Left lung (tissue), 10 donors: ENCODE data around the gene ATP2B1. TPM values are rescaled to one million over a fixed set of nuclear protein-coding genes. Genes with fewer than 3 reads are reported as not detected.

Source experiments
- ATAC-seq: fragments of 200-7000 bp; cut with Tn5 transposase; one replicate; pipeline ENCODE4 v1.9.1; 2020; ENCODE audit warnings: moderate library complexity
- DNase-seq, 4 donors: peaks; one replicate each; pipeline ENCODE4 v3.0.0-alpha.2; 2013 to 2020
- H3K27ac ChIP-seq, 2 donors: fragments of 200-600 bp; sonication (generic) in 1 of 2; one replicate each; pipeline versions ENCODE4 v1.5.0 to v1.8.0; 2020 to 2021
- H3K27me3 ChIP-seq, 2 donors: fragments of 200-600 bp; sonication (generic) in 1 of 2; one replicate each; pipeline versions ENCODE4 v1.5.0 to v1.8.0; 2020 to 2021
- H3K36me3 ChIP-seq, 2 donors: fragments of 200-600 bp; sonication (generic) in 1 of 2; one replicate each; pipeline versions ENCODE4 v1.5.0 to v1.8.0; 2020 to 2021
- H3K4me1 ChIP-seq, 2 donors: fragments of 200-600 bp; one replicate each; pipeline ENCODE4 v1.8.0; 2021
- H3K4me3 ChIP-seq, 2 donors: fragments of 200-600 bp; sonication (generic) in 1 of 2; one replicate each; pipeline versions ENCODE4 v1.5.0 to v1.8.0; 2020 to 2021; ENCODE audit warnings: mild to moderate bottlenecking in 1 of 2
- H3K9me3 ChIP-seq, 2 donors: fragments of 200-600 bp; sonication (generic) in 1 of 2; one replicate each; pipeline versions ENCODE4 v1.5.0 to v1.8.0; 2020 to 2021
- CTCF ChIP-seq, 2 donors: fragments of 200-600 bp; sonication (generic) in 1 of 2; IDR thresholded peaks; one replicate each; pipeline versions ENCODE4 v1.5.0 to v1.8.0; 2021; ENCODE audit warnings: antibody characterized with exemption in 2 of 2
- intact Hi-C, 2 donors: fragments of 100-400 bp; cut with DNase I; formaldehyde crosslinking; loops; one replicate each; pipeline versions ENCODE4 v1.11.2 to v1.14.2; 2022
- polyA plus RNA-seq, 6 donors: library from polyadenylated mRNA; unstranded; fragments of 120-200 nt; gene quantifications; one replicate each; pipeline ENCODE4 v1.2.1, GENCODE V29; 2013; ENCODE audit not compliant: insufficient read length in 6 of 6
- total RNA-seq, 2 donors: library from RNA; stranded (reverse); fragmentation: NEBNext Ultra II Directional; extraction: Animal tissue kit (Norgen Biotek cat#: 25700); gene quantifications; one replicate each; pipeline ENCODE4 v1.2.1, GENCODE V29; 2021
- donor health status: DM: no; HTN: yes; CAD: no.
- donor health status: DM: no; HTN: no; CAD: no.

Gene ATP2B1
- total and polyA plus RNA-seq, 8 donors = 29.4 to 96.6 (median 88.7) TPM

- TF ChIP-seq CTCF (IDR thresholded peaks at IDR 0.05) = no peak
- no peak overlapping the region for H3K27ac ChIP-seq
- ATAC-seq = no peak
- peaks cover 0 to 13% of the 10 kb centered on the region in 2 donors for H3K4me1 ChIP-seq
- H3K36me3 ChIP-seq = no peaks in the 10 kb centered on the region
- H3K27me3 ChIP-seq = no peaks in the 10 kb centered on the region
- H3K9me3 ChIP-seq = no peaks in the 10 kb centered on the region
- intact Hi-C loops = no loop called here
- no peak for DNase-seq
- H3K4me3 ChIP-seq = no peak overlapping the region
Observed at GRCh38 chr12:89753997-89754396, 45.4 kb upstream of the ATP2B1 start.

GRCh38 chr12:89752341-89752740 is 43.7 kb upstream of the ATP2B1 start:
- Histone ChIP-seq H3K27me3 (no peaks in the 10 kb centered on the region), H3K27ac (no peak overlapping the region), H3K9me3 (no peaks in the 10 kb centered on the region), H3K36me3 (no peaks in the 10 kb centered on the region), H3K4me1 (peaks cover 0 to 9% of the 10 kb centered on the region in 2 donors), H3K4me3 (no peak overlapping the region)
- intact Hi-C loops = no loop called here
- ATAC-seq = no peak
- no peak for TF ChIP-seq CTCF (IDR thresholded peaks at IDR 0.05)
- no peak for DNase-seq

DNA sequence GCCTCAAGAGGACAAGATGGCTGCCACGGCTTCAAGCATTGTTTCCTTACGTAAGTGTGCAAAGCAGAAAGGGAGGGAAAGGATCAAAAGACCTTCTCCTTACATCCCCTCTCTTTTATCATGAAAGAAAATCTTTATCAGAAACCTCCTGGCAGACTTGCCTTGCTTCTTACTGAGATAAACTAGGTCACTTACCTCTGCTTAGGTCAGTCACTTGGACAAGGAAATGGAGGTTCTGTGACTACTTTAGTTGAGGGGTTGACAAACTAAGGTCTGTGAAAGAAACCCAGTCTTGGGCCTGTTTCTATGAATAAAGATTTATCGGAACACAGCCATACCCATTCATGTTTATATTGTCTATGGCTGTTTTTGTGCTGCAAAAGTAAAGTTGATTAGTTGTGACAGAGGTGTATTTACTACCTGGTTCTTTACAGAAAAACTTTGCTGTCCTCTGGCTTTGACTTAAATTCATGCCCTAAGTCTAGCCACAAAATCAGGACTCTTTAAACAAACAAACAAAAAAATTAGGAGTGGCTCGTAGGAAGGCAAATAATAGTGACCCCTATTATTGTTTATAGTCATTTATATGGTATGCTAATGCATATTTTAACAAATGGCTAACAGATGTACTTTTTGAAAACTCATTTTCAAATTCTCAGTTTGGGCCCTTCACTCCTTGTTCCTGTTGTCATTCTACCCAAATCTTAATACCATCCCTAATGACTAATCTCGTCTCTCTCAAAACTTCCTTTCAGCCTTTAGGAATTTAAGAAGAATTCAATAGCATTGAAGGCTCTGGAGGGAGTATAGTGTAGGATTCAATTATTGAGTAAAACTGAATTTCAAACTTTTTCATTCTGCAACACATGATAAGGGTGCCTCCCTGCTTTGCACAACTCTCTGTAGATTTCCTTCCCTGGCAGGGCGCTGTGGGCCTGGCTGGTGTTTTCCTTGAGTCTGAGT is 42.0 kb upstream of the ATP2B1 start:
- Histone ChIP-seq H3K36me3 (no peaks in the 10 kb centered on the region), H3K9me3 (no peaks in the 10 kb centered on the region), H3K4me1 (no peaks in the 10 kb centered on the region), H3K27ac (no peak overlapping the region), H3K4me3 (no peak overlapping the region), H3K27me3 (no peaks in the 10 kb centered on the region)
- TF ChIP-seq CTCF (IDR thresholded peaks at IDR 0.05) = no peak
- DNase-seq (no peak), ATAC-seq (no peak)
- intact Hi-C loops = no loop called here

GRCh38 chr12:89748791-89749190 is 40.2 kb upstream of the ATP2B1 start:
- no peak for TF ChIP-seq CTCF (IDR thresholded peaks at IDR 0.05)
- no peak for ATAC-seq
- H3K27me3 ChIP-seq = no peaks in the 10 kb centered on the region
- no peak for DNase-seq
- intact Hi-C loops = no loop called here
- H3K4me3 ChIP-seq = no peak overlapping the region
- no peaks in the 10 kb centered on the region for H3K9me3 ChIP-seq
- no peaks in the 10 kb centered on the region for H3K4me1 ChIP-seq
- no peak overlapping the region for H3K27ac ChIP-seq
- H3K36me3 ChIP-seq = no peaks in the 10 kb centered on the region

DNA sequence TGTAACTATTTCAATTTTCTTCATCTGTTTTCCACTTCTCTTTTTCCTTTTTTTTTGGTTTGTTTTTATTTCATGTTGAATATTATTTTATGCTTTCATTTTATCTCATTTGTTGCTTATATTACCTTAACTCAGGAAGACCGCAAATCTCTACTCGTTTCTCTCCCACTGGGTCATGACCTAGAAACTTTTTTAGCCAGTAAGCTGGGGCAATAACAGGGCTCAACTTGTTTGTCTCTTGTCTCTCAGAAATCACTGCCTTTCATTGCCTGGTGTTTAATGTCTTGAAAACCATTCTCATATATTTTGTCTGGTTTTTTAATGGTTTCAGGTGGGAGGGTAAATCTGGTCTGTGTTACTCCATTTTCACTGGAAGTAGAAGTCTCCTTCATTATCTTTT is 36.6 kb upstream of the ATP2B1 start:
- H3K27me3 ChIP-seq = no peaks in the 10 kb centered on the region
- H3K4me1 ChIP-seq = no peaks in the 10 kb centered on the region
- TF ChIP-seq CTCF (IDR thresholded peaks at IDR 0.05) = no peak
- H3K36me3 ChIP-seq = no peaks in the 10 kb centered on the region
- no peak overlapping the region for H3K27ac ChIP-seq
- H3K9me3 ChIP-seq = peaks cover 0 to 15% of the 10 kb centered on the region in 2 donors
- intact Hi-C loops = no loop called here
- no peak overlapping the region for H3K4me3 ChIP-seq
- DNase-seq (no peak), ATAC-seq (no peak)
